Smooth muscle cell of trachea (primary cell): Measurements from ENCODE around the gene CSTB. TPM values are rescaled to one million over a fixed set of nuclear protein-coding genes. Genes with fewer than 3 reads are reported as not detected.

Source experiments
- total RNA-seq: library from RNA; depleted of rRNA; stranded (reverse); fragments of >200 nt; gene quantifications from 2 replicates; pipeline ENCODE4 v1.2.1, GENCODE V29; 2014

The CSTB gene, protein sequence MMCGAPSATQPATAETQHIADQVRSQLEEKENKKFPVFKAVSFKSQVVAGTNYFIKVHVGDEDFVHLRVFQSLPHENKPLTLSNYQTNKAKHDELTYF
- total RNA-seq, result 7.7 and 14.6 TPM in 2 replicates

DNA sequence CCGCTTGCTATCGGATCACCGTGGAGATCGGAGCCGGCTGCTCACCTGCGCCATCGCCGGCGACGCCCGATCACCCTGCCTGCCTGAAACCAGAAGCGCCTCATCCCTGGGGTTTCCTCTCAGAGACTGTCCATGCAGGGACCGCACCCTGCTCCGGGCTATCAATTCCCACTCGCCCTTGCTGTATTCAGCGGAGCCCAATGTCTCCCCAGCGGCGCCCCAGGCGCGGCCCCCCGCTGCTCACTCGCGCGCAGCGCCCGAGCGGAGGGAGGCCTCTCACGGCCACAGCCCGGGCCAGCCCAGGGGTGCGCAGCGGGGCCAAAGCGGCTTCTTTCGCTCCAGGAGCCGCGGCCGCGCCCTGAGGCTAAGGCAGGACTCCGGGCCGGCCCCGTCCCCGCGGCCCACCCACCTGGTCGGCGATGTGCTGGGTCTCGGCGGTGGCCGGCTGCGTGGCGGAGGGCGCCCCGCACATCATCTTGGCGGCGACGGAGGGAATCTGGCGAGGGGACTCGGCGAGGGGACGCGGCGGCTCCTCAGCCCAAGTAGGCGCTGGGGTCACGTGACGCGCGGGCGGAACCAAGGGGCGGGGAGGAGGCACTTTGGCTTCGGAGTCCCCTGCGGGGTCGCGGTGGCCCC lies at the start of gene CSTB:
CSTB (minus strand) TSS at position 514 of the 636 bp plus-strand sequence; CDS start at position 475, 39 bp downstream.

DNA sequence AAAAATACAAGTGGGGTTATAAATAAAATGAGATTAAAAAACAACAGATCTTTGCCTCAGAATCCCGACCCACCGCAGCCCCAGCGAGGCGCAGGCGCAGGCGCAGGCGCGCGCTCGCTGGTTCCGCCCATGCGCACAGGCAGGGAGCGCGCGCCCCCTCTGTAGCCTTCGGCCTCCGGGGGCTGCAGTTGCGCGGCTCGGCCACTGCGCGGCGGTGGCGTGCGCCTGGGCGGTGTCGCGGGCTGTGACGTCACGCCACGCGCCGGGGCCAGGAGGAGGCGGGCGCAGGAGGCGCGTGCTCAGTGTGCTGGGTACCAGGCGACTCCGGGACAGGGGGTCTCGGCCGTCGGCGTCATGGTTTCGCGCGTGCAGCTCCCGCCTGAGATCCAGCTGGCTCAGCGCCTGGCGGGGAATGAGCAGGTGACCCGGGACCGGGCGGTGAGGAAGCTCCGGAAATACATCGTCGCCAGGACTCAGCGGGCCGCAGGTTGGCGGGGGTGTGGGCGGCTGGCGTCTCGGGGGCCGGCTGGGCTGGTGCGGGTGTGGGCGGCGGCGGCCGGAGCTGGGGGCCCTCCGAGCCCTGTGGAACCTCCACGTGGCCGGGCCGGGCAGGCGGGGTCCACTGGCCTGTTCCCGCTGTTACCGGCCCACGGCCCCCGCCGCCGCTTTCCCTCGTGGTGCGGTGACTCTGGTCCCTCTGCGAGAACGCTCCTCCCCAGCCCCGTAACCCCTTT lies 13.3 kb upstream of the CSTB start, which contains the start of gene RRP1:
RRP1 (plus strand) TSS at position 302 of the 734 bp plus-strand sequence; CDS start at position 355, 53 bp downstream.

Other genes starting within 250 kb of the CSTB start
- 1.2 and 1.6 TPM in 2 replicates for gene HSF2BP, start 116.8 kb downstream of the CSTB start, total RNA-seq
- gene RRP1B, start 116.7 kb downstream of the CSTB start, total RNA-seq, result 19.3 and 22.2 TPM in 2 replicates
- 120 and 146 TPM in 2 replicates for gene PDXK, start 57.2 kb downstream of the CSTB start, total RNA-seq
- 15.1 and 19.5 TPM in 2 replicates for gene RRP1, start 13.3 kb upstream of the CSTB start, total RNA-seq
- gene AGPAT3, start 88.9 kb upstream of the CSTB start, total RNA-seq, result 61.7 and 67.3 TPM in 2 replicates
- gene TRAPPC10, start 236.0 kb upstream of the CSTB start, total RNA-seq, result 18.3 and 20.3 TPM in 2 replicates